Panc1 (cell line): ENCODE measurements around the gene FGGY. TPM values are rescaled to one million over a fixed set of nuclear protein-coding genes. Genes with fewer than 3 reads are reported as not detected.

ENCODE experiments used
- ATAC-seq: fragments of 200-7000 bp; cut with Tn5 transposase; 2 replicates; pipeline ENCODE4 v1.9.1; 2020; ENCODE audit warnings: mild to moderate bottlenecking, moderate library complexity
- BruUV-seq: library from RNA; stranded (reverse); fragments of 400-500 nt; replicated peaks from 2 replicates; lab custom pipeline; 2021; lab: Mats Ljungman, UMichigan
- CTCF ChIA-PET: fragments of 300-600 bp; sonication (Branson Sonifier 250); formaldehyde crosslinking; loops from one replicate; lab custom pipeline; 2022; ENCODE audit warnings: antibody characterized with exemption; lab: Charles Lee
- POLR2A ChIA-PET: fragments of 300-600 bp; sonication (Branson Sonifier 250); formaldehyde crosslinking; loops from one replicate; lab custom pipeline; 2022; ENCODE audit warnings: antibody characterized with exemption; lab: Charles Lee
- DNase-seq: peaks from one replicate; pipeline ENCODE4 v3.0.0-alpha.2; 2010; ENCODE audit warnings: low read depth, low spot score
- H3K27ac ChIP-seq: 2 replicates; pipeline ENCODE4 v1.5.1; 2011; ENCODE audit warnings: mild to moderate bottlenecking, low read length, inconsistent platforms
- H3K27me3 ChIP-seq: fragments of 200-500 bp; sonication (Bioruptor generic); 2 replicates; pipeline ENCODE4 v1.6.0; 2014; ENCODE audit warnings: low read length, inconsistent platforms; ENCODE audit not compliant: control insufficient read depth, insufficient read depth
- H3K36me3 ChIP-seq: fragments of 200-500 bp; sonication (Bioruptor generic); 2 replicates; pipeline ENCODE4 v1.5.1; 2014; ENCODE audit warnings: inconsistent platforms, mild to moderate bottlenecking, low read length, moderate library complexity; ENCODE audit not compliant: control insufficient read depth, insufficient read depth
- H3K4me1 ChIP-seq: 2 replicates; pipeline ENCODE4 v1.5.1; 2011; ENCODE audit warnings: inconsistent platforms, mild to moderate bottlenecking, low read length, moderate library complexity; ENCODE audit not compliant: control insufficient read depth, insufficient read depth
- H3K4me3 ChIP-seq, 2 experiments: 2 replicates each; pipeline ENCODE4 v1.5.1; 2011 to 2012; ENCODE audit warnings: low read depth in 2 of 2, low read length in 2 of 2, mild to moderate bottlenecking in 2 of 2, inconsistent platforms in 1 of 2, moderate library complexity in 1 of 2
- H3K9me3 ChIP-seq: fragments of 200-500 bp; sonication (Bioruptor generic); 2 replicates; pipeline ENCODE4 v1.5.1; 2014; ENCODE audit warnings: low read depth, mild to moderate bottlenecking, inconsistent platforms, low read length, moderate library complexity; ENCODE audit not compliant: control insufficient read depth, insufficient read depth
- CTCF ChIP-seq: fragments of 450-650 bp; IDR thresholded peaks from 2 replicates; pipeline ENCODE4 v1.5.1; 2017; ENCODE audit warnings: mild to moderate bottlenecking
- POLR2AphosphoS5 ChIP-seq: IDR thresholded peaks from 2 replicates; pipeline ENCODE4 v1.6.1; 2012; ENCODE audit warnings: mild to moderate bottlenecking, low read depth, low read length, moderate library complexity
- SIN3A ChIP-seq: IDR thresholded peaks from 2 replicates; pipeline ENCODE4 v1.6.1; 2012; ENCODE audit warnings: low read depth, mild to moderate bottlenecking, low read length, moderate library complexity, borderline replicate concordance; ENCODE audit not compliant: insufficient read depth
- TCF7L2 ChIP-seq: IDR thresholded peaks from 2 replicates; pipeline ENCODE4 v1.6.1; 2011; ENCODE audit warnings: mild to moderate bottlenecking, low read depth, low read length, inconsistent platforms
- in situ Hi-C: cut with HindIII; loops from 2 replicates; pipeline ENCODE4 v1.10.0; 2016; ENCODE audit warnings: low sequenced_read_pairs, low pct_unique_long_range_greater_than_20kb
- intact Hi-C: fragments of 100-400 bp; cut with micrococcal nuclease; formaldehyde crosslinking; loops from one replicate; pipeline ENCODE4 v1.10.0; 2022; ENCODE audit not compliant: unreplicated experiment
- total RNA-seq: library from RNA; stranded (reverse); gene quantifications from one replicate; pipeline ENCODE4 v1.2.1, GENCODE V29; 2021; ENCODE audit not compliant: unreplicated experiment
- TF ChIP-seq, protein P1 (sequence below), 2 experiments: IDR thresholded peaks; 2 replicates each; pipeline ENCODE4 v1.6.1; 2011 to 2012; ENCODE audit warnings: low read depth in 2 of 2, control low read depth in 1 of 2, low read length in 1 of 2, mild to moderate bottlenecking in 1 of 2, moderate library complexity in 1 of 2; ENCODE audit not compliant: insufficient read depth in 1 of 2

The FGGY gene
- total RNA-seq, 1 experiment from 2014 or later = 15.5 TPM

DNA sequence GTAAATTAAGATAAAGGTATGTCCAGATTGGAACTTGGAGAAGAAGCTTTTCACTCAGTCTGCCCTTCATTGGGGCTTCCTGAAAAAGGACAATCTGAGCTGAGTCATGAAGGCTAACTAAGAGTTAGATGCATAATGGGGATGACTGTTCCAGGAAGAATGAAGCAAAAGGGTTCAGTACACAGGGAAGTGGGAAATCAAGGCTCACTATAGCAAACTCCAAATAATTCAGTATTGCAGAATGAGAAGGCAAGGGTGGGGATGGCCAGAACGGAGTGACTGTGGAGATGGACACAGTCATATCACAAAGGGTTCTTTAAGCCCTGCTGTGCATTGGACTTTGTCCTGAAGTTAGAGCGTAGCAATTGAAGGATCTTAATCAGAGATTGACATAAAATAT lies 158.3 kb downstream of the FGGY start:
- no TSS peak for BruUV-seq
- no peaks in the 10 kb centered on the region for H3K9me3 ChIP-seq
- TF ChIP-seq CTCF (no peak), TCF7L2 (no peak), POLR2AphosphoS5 (no peak), SIN3A (no peak)
- TF ChIP-seq, protein P1, sequence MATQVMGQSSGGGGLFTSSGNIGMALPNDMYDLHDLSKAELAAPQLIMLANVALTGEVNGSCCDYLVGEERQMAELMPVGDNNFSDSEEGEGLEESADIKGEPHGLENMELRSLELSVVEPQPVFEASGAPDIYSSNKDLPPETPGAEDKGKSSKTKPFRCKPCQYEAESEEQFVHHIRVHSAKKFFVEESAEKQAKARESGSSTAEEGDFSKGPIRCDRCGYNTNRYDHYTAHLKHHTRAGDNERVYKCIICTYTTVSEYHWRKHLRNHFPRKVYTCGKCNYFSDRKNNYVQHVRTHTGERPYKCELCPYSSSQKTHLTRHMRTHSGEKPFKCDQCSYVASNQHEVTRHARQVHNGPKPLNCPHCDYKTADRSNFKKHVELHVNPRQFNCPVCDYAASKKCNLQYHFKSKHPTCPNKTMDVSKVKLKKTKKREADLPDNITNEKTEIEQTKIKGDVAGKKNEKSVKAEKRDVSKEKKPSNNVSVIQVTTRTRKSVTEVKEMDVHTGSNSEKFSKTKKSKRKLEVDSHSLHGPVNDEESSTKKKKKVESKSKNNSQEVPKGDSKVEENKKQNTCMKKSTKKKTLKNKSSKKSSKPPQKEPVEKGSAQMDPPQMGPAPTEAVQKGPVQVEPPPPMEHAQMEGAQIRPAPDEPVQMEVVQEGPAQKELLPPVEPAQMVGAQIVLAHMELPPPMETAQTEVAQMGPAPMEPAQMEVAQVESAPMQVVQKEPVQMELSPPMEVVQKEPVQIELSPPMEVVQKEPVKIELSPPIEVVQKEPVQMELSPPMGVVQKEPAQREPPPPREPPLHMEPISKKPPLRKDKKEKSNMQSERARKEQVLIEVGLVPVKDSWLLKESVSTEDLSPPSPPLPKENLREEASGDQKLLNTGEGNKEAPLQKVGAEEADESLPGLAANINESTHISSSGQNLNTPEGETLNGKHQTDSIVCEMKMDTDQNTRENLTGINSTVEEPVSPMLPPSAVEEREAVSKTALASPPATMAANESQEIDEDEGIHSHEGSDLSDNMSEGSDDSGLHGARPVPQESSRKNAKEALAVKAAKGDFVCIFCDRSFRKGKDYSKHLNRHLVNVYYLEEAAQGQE (IDR thresholded peaks at IDR 0.05; ENCODE audit: insufficient read depth in 1 of 2, low read depth in 2 of 2, low read length in 1 of 2) = no peak
- intact Hi-C loops = no loop called here
- H3K4me3 ChIP-seq = no peak overlapping the region
- POLR2A ChIA-PET = no interaction called here
- no peaks in the 10 kb centered on the region for H3K4me1 ChIP-seq
- H3K27me3 ChIP-seq = no peaks in the 10 kb centered on the region
- CTCF ChIA-PET = no interaction called here
- H3K27ac ChIP-seq = no peak overlapping the region
- DNase-seq = no peak
- ATAC-seq = no peak
- no peaks in the 10 kb centered on the region; the same call in 1 of the 2 replicates for H3K36me3 ChIP-seq
- in situ Hi-C loops = no loop called here

DNA sequence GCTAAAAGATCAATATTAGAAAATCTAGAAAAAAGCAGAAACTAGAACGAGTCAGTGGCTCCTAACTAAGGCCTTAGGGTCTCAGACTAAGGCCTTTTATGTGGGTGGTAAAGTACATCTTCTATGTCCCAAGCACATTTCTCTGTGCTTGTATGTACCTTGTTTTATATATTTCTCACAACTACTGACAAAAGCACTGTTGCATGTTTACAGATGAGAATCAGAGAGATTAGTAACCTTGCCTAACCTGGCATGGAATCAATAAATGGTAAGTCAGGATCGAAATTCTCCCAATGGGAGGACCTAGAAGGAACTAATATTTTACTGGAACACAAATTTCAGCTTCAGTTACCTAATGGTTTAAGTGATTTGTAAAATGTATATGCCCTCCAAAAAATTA lies 160.9 kb downstream of the FGGY start:
- BruUV-seq = no TSS peak
- DNase-seq (no peak), ATAC-seq (no peak)
- ChIA-PET POLR2A (no interaction called here), CTCF (no interaction called here)
- intact Hi-C loops (no loop called here), in situ Hi-C loops (no loop called here)
- no peak overlapping the region for H3K4me3 ChIP-seq
- H3K27me3 ChIP-seq = no peaks in the 10 kb centered on the region
- no peaks in the 10 kb centered on the region for H3K9me3 ChIP-seq
- no peak for TF ChIP-seq SIN3A
- TF ChIP-seq TCF7L2 = no peak
- no peak for TF ChIP-seq POLR2AphosphoS5
- TF ChIP-seq, protein P1 (IDR thresholded peaks at IDR 0.05; ENCODE audit: insufficient read depth in 1 of 2, low read depth in 2 of 2, low read length in 1 of 2) = no peak
- no peak for TF ChIP-seq CTCF
- no peak overlapping the region for H3K27ac ChIP-seq
- no peaks in the 10 kb centered on the region for H3K36me3 ChIP-seq
- no peaks in the 10 kb centered on the region for H3K4me1 ChIP-seq
